Measurements from ENCODE around the gene CLCN5.

Gene CLCN5

DNA sequence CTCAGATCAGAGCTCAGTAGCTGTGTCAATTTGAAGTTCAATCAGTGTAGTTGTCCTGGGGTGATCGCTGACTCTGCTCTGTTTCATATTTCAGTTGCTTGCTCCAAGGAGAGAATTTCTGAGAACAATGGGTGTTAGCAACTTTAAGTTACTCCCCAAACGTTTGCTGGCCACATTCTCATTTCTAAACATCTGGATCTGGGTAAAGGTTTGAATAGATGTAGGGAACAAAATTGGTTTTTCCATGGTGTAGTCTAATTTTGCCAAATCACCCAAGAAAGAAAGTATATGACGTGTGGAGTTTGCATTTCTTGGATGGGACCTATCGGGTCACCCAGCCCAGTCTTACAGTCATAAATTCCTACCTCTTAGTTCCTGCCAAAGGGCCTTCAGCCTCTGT lies 174.7 kb downstream of the CLCN5 start:
- DNase-seq: no peak

DNA sequence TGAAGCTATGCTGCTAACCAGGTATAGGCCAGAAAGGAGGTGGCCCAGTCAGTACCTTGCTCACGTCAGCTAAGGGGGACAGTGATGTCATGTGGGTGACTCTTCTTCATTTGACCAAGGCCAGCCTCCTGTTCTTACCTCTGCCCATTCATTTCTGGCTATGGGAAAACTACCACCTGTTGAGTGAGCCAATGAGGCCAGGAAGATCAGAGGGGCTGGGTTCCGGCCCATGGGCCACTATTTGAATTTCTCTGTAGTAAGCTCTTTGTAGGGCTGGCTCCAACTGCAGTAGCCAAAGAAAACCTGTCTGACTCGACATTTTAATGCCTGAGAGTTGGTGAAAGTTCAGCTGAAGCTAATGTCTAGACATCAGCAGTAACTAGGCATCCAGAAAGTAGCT lies 175.8 kb downstream of the CLCN5 start:
- no peak for DNase-seq

DNA sequence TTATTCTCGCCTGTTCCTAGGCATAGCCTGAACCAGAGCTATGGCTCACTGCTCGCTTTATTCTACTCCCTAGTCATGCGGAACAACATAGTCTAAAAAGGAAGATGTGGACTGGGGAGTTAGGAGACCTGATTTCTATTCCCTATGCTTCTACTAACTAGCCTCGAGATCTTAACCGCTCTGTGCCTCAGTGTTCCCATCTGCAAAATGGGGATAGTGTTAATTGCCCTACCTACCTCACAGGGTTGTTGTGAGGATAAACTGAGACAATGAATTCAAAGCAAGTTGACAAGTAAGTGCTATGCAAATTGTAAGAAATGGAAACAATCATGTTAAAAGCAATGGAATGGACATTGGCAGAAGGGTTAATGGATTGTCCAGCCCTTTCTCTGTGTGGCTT lies 176.4 kb downstream of the CLCN5 start:
- no peak for DNase-seq

DNA sequence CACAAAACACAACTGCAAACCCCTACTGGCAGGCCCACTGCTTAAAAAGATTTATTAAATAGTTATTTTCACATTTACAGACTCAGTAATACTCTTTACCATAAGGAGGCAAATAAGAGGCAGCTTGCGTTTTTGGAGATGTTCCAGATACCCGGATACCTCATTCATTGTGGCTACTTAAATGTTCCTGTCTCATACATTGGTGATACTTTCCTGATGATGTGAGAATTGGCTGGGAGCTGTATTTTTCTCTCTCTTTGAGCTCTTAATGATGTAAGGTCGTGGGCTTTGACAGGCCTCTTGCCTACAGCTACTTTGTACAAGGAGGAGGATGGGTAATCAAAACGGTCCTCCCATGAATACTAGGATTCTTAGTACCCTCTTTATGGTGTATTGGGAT lies 176.9 kb downstream of the CLCN5 start:
- no peak for DNase-seq

DNA sequence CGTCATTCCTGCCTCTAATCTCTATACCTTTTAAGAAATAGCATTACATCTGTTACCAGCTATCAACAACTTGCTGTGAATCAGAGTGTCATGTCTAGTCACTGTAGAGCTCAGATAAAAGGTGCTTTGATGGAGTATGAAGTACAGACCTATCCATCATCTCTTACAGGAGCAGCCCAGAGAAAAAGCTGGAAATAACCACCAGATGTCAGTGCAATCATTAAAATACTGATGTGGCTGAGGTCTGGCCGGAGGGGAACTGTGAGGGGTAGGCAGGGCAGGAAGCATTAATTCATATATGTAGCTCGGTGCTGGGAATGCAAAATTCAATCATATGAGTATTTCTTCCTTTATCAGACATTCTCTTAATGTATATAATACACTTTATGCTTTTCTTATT lies 177.8 kb downstream of the CLCN5 start:
- DNase-seq: no peak

DNA sequence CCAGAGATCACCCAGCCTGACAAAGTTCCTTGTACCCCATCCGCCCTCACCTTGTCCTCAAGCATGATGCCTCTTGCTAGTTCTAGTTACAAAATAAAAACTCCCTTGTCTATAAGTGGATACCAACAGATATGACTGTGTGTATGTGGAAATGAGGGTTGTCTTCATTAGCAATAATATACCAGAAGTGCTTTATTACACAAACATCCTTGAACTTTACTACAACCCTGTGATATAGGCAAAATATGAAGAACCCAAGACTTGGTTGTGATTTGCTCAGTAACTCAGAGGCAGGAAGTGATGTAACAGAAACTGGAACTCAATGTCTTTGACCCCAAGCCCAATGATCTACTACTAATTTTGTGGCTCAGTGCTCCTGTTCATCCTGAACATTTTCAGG lies 180.8 kb downstream of the CLCN5 start:
- no peak for DNase-seq

DNA sequence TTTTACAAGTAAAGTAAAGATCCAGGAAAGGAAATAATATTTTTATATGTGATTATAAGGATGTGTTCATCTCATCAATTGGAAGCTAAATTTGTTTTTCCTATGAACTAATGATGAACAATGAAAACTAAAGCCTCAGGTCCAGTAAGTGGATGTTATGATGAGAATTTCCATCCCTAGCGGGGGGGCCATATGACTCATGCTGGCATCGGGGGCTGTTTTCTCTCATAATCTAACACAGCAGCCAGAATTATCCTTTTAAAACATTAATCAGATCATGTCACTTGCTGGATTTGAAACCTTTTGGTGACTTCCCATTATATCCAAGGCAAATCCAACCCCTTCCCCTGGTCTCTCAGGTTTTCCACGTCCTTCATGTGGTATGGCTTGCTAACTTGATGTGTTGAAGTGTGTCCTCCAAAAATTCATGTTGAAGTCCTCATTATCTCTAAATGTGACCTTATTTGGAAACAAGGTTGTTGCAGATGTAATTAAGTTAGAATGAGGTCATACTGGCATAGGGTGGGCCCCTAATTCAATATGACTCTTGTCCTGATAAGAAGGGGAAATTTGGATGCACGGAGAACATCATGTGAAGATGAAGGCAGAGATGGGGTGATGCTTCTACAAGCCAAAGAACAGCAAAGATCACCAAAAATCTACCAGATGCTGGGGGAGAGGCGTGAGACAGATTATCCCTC lies 181.6 kb downstream of the CLCN5 start:
- DNase-seq: no peak

DNA sequence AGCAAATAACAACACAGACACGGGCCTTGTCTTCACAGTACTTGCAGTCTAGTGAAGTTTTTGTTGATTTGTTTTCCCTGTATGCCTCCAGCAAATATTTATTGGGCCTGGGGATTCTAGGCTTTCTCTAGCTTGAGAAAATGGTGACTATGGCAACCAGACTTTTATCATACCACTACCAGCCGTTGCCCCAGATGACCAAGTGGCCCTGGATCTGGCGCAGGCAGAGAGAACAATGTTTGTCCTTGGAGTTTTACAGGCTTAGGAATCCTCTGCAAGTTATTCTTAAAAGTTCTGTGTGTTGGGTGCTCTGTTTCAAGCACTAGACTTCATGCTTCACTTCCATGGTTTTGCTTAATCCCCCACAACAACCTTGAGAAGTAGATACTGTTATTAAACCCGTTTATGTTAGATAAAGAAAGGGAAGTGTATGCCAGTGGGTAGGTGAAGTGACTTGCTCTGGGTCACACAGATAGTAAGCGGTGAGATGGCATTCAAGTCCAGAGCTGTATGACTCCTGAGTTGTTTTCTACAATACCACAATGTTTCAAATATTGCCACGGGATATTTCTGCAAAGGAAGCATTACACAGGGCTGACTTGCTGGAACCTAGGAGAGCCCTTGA lies 183.8 kb downstream of the CLCN5 start:
- DNase-seq: no peak

DNA sequence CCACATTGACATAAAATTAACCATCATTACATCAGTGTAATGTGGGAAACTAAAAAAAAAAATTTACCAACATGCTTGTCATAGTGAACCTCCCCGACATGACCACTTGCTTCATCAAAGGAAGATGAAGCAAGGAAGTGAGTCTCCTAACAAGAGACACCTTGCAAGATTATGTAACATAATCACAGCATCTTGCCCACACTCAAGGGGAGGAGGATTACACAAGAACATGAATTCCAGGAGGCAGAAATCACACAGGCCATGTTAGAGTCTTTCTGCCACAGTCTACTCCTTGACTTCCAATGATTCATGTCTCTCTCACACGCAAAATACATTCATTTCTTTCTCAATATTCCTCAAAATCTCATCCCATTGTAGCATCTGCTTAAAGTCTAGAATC lies 185.1 kb downstream of the CLCN5 start:
- DNase-seq: no peak

DNA sequence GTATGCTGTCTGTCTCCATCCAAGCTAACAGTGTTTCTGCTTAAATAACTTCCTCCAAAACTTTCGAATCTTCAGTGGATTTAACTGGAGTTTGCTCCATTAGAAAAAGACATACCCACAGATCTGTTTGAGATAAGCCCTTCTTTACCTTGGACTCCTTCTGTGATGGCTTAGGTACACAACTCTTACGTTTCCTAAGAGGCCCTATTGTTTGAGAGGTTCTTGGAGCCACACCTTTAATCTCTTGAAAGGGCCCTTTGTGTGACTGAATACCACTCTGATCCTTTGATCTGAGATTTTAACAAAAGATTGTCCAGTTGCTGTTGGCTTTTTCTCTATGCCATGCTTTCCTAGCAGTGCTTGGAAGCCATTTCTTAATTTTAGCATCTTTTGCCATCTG lies 185.9 kb downstream of the CLCN5 start:
- no peak for DNase-seq

DNA sequence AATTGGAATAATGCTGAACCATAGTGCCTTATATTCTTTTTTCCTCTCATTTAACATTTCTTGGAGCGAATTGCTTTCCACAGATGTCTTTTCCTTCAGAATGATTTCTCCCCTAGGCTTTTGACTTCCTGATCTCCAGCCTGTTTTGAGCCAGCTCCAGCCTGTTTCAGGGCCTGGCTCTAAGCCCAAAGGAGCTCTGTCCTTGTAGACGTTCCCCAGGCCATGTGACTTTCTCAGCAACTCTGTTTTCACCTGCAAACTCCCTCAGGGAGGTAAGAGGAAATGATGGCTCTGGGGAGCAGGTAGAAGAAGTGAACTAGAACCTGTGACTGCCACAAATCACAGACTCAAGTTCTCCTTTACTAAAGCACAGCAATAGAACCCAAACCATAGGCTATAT lies 189.3 kb downstream of the CLCN5 start:
- no peak for DNase-seq

DNA sequence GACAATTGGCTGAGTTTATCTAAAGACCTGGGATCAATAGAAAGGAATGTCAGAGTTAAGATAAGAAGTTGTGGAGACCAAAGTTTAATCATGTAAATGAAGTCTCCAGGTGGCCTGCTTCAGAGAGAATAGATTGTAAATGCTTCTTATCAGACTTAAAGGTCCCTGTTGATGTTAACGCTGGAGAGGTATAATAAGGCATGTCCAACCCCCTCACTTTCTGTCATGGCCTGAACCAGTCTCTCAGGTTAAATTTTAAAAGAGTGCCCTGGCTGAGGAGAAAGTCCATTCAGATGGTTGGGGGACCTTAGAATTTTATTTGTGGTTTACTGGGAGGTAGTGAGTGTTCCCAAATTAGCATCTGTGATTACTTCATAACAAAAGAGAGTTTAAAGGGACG lies 191.7 kb downstream of the CLCN5 start:
- no peak for DNase-seq

DNA sequence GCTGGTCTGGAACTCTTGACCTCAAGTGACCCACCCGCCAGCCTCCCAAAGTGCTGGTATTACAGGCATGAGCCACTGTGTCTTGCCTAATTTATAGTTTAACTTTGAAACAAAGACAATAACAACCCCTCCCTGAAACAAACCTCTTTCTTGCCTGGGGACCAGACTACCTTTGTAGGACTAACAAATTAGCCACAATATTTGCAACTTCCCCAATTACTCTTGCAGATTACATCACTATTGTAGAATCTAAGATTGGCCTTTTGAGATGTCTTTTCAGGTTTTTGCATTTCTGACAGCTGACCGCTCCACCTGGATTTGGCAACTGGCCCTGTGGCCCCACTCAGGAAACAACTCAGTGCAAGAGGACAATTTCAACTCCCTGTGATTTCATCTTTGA lies 193.6 kb downstream of the CLCN5 start:
- DNase-seq: no peak

DNA sequence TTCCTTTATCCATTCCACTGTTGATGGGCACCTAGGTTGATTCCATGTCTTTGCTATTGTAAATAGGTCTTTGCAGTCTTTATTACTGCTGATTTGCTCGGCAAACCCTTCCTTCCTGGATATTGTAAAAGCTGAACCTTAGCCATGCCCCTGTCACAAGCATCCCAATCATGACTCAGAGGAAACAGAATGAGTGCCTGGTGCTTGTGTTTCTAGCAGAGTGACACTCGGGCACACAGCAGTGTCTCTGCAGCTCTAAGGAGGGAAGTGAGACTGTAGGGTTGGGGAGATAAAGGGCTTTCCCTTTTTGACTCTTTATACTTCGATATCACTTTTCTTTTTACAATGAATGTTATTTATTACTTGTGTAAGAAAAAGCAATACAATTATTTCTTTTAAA lies 195.1 kb downstream of the CLCN5 start:
- no peak for DNase-seq

DNA sequence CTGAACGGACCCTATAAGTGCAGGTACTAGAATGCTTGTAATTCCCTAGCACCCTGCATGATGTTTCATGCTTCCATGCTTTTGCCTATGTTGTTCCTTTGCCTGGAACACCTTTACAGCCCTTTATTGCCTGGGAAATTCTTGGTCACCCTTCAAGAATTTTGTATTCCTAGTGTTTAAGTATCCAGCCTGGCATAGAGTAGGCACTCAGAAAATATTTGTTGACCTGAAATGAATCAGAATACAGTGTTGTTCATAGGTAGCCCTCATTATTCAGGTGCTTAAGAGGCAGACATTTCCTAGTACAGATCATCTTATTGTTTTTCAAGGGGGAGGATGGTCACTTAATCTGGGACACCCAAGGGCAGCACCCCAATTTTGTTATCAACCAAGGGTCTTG lies 203.1 kb downstream of the CLCN5 start:
- DNase-seq: no peak

DNA sequence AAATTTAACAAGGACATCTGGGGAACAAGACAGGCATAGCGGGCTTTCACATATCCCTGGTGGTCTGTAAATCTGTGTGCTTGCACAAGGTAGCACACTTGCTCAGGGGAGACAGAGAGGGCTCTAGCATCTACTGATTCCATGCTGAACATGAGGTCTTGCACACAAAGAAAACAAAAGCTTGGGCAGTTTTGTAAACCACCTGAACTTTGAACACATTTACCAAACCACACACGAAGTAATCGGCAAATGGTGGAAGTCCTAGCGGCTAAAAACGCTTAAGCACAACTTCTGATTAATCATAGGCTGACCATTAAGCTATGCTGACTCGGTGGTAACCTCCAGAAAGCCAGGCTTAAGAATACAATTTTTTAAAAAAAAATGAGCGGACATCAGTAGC lies 225.6 kb downstream of the CLCN5 start:
- no peak for DNase-seq
